ENCODE measurements around the gene SH3BP4. TPM values are rescaled to one million over a fixed set of nuclear protein-coding genes. Genes with fewer than 3 reads are reported as not detected.

Gene SH3BP4
- total and polyA plus RNA-seq, 2 of the 13 experiments (the other 11 are each of a cell fraction or from before 2014, with no cell fraction given), result 34.6 to 99.1 TPM

DNA sequence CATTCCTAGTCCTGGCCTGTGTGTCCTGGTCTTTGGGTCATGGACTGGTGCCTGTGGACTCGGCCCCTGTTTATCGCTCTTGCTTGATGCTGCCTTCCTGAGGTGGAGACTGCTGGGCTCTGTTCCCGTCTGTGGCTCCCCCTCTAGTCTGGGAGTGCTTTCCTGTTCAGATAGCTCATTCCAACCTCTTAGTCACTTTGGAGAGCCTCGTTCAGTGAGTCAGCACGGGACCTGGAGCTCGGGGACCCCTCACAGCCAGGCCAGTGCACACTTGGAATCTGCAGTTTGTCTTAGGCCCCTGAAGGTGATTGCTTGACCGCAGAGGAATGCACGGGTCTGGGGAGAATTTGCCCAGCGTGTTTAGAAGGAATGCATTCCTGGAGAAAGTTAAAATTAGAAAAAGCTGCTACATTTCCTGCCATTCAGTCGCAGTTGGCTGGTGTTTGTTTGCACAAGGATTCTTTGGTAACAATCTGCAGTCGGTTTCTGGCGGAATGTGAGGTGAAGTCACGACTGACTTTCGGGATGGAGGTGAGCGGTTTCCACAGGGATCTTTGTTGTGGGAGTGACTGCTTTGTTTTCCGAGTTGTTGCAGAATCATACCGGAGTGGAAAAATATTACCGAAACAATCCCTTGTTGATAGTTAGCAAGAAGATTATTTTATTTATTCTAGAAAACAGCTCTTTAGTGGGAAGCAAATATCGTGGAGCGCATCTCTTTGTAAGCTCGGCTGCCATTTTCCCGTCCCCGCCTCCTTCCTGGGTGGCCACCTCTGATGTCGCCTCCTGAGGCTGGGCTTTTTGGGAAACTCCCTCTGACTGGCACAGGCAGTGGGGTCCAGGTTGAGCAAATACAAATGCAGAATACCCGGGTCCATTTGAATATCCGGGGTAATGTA, 29.6 kb downstream of the SH3BP4 start (continued):
- TF ChIP-seq KIAA2018 (CRISPR knock-in tag; IDR thresholded peaks at IDR 0.05; ENCODE audit: borderline replicate concordance), result no peak
- TF ChIP-seq PHF5A (CRISPR knock-in tag; IDR thresholded peaks at IDR 0.05; ENCODE audit: low read depth, unreplicated experiment), result peak; percentile 13
- 0 out of 2 replicates have a peak, but pooled peaks have one; percentile 58 for TF ChIP-seq SRY (CRISPR knock-in tag; IDR thresholded peaks at IDR 0.05)
- peak; percentile 57 for TF ChIP-seq PAXIP1 (CRISPR knock-in tag; conservative IDR thresholded peaks at IDR 0.05)
- TF ChIP-seq ZNF512 (CRISPR knock-in tag; IDR thresholded peaks at IDR 0.05), result no peak
- no peak for TF ChIP-seq ZKSCAN1 (IDR thresholded peaks at IDR 0.05; ENCODE audit: low read length)
- peak; percentile 72 for TF ChIP-seq ZNF609 (CRISPR knock-in tag; IDR thresholded peaks at IDR 0.05; ENCODE audit: borderline replicate concordance)

All from HepG2 (cell line).